ENCODE results near the gene MANEA.
A peak's percentile ranks its signal among the peaks of the same experiment; 100 is the strongest.
"Not testable (repeated sequence)": the region's sequence is repeated elsewhere in the genome, so short reads cannot be mapped to it uniquely, and the experiment has no call there.

The MANEA gene, protein sequence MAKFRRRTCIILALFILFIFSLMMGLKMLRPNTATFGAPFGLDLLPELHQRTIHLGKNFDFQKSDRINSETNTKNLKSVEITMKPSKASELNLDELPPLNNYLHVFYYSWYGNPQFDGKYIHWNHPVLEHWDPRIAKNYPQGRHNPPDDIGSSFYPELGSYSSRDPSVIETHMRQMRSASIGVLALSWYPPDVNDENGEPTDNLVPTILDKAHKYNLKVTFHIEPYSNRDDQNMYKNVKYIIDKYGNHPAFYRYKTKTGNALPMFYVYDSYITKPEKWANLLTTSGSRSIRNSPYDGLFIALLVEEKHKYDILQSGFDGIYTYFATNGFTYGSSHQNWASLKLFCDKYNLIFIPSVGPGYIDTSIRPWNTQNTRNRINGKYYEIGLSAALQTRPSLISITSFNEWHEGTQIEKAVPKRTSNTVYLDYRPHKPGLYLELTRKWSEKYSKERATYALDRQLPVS

DNA sequence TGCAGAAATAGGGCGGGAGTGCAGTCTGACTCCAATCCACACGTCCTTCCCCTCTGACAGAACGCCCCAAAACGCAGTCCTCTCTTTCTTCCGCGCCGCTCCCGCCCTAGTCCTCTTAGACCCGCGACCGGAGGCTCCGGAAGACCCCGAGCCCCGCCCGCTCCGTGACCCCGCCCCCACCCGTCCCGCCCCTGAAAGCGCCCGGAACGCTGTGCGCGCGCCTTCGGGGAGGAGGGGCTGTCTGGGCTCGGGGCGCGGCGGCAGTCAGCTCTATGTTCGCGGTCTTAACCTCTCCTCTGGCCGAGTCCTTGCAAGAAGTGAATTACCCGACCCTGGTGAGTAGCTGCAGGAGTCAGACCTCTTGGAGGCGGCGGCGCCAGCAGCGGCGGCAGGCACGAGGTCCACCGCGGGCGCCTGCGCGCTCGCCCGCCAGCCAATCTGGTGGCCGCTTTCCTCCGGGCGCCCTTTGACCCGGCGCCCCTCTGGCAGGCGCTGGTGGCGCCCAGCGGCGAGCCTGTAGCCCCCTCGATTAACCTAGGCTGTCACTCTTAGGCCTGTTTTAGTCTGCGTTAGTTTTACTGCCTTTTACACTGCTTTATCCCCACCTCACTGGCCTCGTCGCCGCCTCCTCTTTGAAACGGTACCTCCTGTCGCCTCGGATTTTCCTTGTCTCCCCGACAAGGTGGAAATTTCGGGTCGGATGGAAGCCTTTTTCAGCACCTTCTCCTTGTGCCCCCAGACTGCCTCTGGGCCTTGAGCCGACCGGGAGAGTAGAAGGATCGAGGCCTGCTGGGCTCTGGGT is at the start of gene MANEA:
Gene MANEA, plus strand, starts transcription at position 232 of the 802 bp plus-strand sequence. CDS start 8,905 bp downstream, outside the sequence.
- peak; percentile 95 for DNase-seq

DNA sequence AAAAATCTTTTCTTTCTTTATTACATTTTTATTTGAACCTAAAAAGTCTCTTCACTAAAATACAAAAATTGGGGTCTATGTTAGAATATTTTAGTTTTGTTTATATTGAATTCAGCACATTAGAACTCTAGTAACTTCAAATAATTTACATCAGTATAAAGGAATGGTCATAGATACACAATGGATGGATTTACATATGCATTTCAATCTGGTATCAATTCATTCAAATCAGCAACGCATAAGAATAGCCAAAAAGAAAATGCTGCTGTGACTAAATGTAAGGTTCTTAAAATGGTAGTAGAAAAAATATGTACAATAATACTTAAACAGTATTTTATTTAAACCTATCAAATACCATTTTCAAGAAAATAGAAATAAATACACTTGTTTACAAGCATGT is 47.6 kb upstream of the MANEA start:
- DNase-seq, result no peak

DNA sequence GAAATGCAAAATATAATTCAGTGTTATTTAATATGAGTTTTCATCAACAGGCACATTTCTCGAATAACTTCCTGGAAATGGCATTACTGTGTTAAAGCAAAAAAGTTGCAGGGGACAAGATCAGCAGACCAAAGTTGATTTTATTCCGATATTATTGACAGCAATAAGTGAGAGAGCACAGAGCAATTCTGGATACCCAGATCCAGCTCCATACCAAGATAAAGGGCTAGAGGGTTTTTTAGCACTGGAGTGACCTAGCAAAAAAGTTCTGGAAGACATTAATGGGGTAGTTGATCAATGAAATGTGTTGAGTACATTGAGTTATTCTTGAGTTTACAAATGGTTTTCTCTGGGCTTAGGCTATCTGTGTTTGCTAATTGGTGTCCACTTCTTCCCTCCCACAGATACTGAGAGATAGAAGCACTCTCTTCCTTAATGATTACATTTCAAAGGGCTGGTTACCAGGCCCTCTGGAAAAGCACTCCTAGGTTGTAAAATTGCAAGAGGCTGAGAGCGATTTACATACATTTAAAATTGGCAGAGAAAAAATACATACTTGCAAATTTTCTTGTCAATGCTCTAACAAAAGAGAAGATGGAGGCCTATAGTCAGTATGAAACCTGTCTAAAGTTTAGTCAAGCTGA is 47.0 kb upstream of the MANEA start:
- no peak for DNase-seq

DNA sequence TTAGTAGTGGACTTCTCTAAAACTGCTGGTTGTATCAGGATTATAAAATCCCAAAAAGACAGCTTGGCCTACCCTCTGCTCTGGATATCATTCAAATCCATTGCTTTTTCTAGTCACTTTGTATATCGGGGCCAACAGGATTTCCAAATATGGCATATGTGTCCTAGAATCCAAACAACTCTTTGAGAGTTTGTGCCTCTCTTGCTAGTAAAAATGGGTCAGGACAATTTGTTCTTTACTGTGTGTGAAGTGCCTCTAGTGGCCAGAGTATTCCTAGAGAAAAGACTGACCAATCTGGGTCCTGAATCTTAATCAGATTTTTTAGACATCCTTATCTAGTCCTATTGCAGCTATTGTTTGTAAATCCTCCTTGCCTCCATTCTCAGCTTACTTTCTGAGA is 33.5 kb upstream of the MANEA start:
- no peak for DNase-seq

DNA sequence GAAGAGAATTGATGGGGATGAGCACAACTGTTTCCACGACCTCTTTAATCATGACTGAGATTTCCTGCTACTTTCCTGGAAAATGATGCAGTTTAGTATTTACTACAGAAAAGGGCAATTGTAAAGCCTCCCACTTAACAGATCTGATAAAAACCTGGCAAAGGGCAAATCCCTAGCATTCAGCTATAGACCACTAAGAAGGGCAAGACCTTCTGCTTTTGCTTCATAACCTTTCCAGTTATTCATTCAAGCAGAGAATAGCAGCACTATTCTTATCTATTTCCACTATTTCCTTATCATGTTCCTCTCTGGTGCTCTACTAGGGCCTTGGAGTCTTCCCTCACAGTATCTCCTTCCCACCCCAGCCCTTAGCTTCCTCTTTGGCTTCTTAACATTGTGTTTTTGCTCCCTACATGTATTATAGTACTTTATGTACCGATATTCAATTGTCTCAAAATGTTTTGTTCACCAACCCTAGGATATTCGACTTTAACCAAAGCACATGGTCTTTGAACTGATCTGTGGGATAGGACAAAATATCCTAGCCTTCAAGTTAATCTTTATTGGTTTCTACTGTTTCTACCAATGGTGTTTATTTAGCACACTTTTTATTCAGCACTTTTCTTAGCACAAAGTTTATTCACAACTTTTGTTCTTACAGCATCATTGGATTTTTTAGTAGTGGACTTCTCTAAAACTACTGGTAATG is 32.7 kb upstream of the MANEA start:
- DNase-seq, result no peak

DNA sequence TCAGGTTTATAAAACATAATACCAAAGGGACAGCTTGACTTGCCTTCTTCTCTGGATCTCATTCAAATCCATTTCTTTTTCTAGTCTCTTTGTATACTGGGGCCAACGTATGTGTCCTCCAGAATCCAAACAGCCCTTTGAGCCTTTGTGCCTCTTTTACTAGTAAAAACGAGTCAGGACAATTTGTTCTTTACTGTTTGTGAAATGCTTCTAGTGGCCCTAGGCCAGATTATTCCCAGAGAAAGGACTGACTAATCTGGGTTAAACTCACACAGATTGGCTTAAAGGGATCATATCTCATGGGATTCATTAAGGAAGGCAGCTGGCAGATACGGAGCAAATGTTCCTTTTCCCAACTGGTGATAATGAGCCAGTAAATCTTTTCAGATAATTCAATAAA is 32.1 kb upstream of the MANEA start:
- peak; percentile 26 for DNase-seq

DNA sequence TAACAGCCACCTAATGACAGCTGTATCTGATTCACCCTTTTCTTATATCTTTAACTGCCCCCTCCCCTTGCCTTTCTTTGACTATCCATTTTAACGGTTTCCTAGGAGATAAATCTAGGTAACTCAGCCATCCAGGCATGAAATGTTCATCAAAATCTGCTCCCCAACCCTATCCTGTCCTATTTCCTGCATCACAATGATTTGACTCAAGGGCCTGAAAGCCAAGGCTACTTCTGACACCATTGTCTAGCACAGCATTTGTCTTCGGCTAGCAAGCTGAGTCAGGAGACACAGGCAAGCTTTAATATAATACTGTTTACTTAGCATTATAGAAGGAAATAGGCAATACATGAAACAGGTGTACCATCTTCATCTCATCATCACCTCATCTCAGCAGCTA is 31.6 kb upstream of the MANEA start:
- DNase-seq, result peak; percentile 47

DNA sequence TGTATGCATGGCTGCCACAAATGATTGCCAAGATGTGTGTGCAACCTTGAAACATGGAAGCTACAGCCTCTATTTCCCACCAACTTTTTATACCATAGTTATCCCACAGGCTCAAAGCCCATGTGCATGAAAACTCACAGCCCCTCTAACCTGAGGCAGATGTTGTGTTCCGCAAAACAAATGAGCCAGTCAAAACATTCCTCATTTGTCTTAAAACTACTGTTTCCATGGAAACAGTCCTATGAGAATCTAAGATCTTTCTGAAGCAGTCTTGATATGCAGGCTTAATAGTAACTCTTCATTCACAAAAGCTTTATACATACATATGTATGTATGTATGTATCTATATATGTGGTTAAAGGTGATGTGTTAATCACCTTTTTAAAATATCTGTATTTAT is 31.2 kb upstream of the MANEA start:
- peak; percentile 45 for DNase-seq

DNA sequence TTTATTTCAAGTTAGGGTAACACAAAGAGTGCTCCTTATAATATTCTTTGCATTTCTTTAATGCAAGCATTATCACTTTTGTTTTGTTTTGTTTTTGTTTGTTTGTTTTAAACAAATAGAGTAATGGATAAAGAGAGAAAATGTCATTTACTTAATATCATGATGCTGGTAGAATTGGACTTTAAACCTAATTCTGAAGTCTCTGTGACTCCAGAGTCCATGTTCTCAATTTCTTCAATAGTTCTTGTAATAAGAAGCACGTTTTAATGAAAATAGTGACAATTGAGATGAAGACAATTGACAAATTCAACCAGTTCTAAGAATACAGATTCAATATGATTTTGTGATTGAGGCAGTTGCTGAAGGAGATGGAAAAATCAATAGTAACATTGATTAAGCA is 30.3 kb upstream of the MANEA start:
- no peak for DNase-seq

DNA sequence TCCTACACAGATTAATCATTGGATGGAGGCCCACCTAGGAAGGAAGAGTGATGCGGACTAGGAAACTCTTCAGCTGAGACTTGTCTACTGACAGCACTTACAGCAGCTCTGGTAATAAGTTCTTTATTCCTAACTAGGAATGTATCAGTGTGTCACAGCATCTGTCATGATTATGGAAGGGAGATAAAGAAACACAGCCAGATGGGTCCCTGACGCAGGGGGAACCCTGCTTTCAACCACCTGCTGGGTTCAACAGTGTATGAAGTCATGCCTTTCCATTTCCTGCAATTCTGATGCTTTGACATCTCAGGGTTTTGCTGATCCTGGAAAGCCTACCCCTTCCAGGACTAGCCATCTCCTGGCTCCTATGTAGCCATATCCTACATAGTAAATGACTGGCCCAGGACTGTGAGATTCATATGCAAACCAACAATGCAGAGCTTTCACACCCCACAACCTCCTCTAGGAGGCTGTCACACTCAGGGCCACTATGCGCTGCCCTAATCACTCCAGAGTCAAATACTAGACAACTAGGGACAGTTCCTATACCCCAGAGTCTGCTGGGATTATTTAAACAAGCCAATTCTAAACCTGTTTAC is 29.0 kb upstream of the MANEA start:
- DNase-seq, result peak; percentile 53

DNA sequence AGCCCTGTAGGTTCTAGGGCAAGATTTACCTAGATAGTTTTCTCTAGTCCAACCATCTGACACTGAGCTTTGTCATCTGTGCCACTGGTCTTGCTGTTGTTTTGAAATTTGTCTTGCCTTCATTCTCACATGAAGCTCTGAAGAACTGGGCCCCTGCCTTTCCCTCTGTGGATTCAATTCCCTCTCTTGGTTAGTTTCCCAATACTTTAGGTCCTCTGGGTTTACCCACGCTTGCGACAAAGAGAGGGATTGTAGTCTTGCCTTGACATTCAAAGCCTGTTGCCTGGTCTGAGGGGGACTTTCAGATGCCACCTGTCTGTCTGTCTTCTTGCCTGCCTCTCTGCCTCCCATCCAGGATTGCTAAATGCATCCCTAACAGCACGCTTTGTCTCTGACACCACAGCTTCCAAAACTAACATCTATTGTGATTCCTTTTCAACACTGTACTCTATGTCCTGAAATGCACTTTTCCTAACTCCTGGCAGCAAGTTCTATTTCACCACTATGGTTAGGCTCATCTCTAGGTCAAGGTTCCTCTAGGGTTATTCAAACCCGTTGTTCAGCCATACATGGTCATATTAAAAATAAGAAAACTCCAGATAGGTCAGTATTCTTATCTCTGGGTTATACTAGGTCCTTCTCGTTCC is 25.5 kb upstream of the MANEA start:
- DNase-seq, result no peak

DNA sequence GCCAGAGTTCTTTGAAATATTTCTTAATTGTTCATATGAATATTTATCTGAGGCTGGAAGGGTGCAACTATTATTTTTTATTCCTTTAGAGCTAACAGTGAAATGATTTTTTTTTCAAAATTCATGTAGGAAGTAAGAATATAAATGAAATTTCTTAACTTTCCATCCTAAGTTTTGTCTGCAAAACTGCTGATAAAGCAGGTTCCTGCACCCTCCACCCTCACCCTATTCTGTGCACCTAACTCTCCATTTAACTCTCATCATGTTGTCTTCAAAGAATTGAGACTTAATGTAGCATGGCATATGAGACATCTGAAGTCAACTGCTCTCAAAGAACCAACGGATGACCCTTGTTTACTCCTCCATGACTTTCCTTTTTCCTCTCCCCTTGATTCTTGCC is 23.5 kb upstream of the MANEA start:
- no peak for DNase-seq

DNA sequence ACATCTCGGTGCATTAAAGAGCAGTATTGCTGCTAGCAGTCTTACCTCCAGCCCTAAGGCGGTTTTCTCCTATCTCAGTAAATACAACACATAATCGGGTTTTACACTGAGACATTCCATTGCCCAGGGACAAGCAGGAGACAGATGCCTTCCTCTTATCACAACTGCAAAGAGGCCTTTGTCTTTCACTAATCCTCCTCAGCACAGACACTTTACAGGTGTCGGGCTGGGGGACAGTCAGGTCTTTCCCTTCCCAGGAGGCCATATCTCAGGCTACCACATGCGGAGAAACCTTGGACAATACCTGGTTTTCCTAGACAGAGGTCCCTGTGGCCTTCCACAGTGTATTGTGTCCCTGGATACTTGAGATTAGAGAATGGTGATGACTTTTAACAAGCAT is 16.4 kb upstream of the MANEA start:
- not testable (repeated sequence) for DNase-seq

DNA sequence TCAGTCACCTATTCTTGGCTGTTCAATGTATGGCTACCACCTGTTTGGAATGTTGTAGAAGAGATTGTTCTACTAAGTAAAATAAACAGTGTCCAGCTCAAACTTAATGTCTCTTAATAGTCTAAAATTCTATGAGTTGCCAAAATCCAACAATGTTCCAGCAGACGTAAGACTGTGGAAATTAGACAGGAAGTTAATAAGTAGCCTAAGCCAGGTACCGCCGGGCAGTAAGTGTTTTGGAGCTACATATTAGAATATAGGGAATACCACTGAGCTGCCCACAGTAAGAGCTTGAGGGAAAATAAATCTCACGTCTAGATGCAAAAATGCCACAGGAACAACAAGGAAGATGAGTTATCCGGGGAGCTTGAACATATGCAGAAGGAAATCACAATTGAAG is 7.8 kb upstream of the MANEA start:
- DNase-seq, result no peak

DNA sequence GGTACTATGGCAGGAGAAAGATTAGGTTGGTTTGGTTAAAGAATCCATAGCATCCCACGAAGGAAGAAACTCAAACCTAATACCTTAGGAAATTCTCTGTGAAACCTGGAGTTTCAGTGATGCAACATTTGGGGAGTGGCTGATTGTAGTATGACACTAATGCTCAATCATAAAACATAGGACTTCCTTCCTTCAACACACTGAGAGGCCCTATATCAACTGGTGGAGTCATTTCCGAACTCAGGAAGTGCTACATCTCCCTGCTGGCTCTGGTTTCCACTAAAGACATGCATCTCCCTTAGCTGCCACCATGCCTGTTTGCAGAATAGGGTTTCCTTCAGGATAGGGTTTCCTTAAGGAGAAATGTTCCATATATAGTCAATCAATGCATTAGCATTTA is 5.2 kb upstream of the MANEA start:
- no peak for DNase-seq

DNA sequence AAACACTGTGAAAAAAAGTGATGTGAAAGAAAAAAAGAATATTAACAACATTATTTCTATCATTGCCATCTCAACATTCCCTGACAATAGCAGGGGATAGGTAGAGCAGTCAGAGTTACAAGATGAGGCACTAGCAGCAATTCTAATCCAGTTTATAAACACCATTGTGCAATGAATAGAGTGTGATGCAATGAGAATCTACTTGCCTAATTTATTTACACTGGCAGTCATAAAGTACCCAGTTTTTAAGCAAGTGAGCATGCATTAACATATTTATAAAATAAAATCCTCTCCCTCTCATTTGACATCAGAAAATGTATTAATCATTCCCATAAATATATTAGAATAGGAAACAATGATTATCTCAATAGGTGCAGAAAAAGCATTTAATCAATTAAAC is 2.5 kb upstream of the MANEA start:
- no peak for DNase-seq

DNA sequence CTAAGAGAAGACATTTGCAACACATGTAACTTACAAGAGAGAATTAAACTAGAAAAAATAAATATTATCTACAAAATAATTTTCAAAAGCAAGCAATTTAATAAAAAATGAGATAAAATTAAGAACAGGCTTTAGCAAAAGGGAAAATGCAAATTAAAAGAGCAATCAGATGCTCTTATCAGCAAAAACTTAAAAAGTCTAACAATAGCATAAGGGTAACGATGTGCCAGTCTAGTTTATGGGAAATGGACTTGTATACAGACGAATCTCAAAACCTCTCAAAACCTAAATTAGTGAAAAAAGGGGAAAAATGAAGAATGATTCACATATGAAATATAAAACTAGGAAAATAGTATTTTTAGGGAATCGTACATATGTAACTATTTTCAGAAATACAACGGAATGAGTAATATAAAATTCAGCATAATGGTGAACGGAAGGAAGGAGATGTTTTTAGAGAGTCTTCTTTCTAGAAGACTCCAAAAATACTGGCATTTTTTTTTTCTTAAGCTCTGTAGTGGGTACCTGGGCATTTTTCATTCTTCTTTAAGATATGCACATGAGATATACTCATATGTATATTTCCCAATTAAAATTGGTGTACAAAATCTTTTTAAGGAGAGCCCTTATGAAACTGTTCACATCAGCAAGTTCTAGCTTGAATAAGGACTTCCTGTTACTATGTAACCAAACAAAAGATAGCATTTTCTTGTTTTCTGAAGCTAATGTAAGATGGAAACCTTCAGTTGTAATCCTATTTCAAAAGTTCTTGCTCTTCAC is 927 bp upstream of the MANEA start:
- no peak for DNase-seq

DNA sequence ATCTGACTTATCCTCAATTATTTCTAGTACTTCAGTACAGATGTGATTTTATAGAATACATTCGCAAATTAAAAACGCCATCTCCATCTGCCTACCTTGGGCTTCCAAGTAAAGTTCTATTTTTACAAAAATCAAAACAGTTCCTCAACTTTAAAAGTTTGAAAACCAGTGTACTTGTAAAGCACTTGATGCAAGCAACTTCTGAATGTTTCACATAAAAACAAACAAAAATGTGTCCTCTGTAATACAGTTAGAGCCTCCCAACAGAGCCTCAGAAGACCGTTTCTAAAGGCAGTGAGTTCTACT is 384 bp upstream of the MANEA start:
- DNase-seq, result no peak

DNA sequence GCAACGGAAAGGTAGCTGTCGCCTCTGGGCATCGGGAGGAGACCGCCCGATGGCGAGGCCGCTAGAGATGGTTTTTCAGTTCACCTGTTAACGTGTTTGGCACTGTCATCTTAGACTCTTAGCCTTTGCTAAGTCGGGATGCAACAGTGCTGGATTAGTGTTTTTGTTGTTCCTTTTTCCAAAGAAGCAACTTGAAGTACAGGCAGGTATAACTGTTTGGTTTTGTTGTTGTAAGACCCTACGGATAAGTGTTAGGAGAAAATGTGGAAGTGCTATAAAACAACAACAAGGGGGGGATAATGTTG is 723 bp downstream of the MANEA start:
- no peak for DNase-seq

DNA sequence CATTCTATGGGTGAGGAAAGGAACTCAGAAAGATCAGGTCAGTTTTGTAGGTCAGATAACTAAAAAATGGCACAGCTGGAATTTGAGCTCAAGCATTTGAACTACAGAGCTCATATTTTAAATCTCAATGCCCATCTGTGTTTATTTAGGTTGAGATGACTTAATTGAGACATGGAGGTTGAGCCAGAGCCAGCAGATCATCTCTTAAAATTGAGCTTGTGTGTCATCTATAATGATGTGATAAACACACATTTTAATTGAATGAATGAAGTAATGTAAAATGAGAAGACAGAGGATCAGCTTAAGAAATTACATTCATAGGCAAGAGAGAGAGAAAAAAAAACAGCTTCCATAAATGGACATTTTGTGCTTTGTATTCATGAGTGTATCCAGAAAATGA is 3.7 kb downstream of the MANEA start:
- no peak for DNase-seq

DNA sequence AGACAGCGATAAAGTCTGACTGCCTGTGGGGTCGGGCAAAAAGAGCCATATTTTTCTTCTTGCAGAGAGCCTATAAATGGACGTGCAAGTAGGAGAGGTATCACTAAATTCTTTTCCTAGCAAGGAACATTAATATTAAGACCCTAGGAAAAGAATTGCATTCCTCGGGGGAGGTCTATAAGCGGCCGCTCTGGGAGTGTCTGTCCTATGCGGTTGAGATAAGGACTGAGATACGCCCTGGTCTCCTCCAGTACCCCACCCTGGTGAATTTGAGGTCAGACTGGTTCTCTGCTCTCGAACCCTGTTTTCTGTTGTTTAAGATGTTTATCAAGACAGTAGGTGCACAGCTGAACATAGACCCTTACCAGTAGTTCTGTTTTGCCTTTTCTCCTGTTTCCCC is 6.9 kb downstream of the MANEA start:
- not testable (repeated sequence) for DNase-seq

DNA sequence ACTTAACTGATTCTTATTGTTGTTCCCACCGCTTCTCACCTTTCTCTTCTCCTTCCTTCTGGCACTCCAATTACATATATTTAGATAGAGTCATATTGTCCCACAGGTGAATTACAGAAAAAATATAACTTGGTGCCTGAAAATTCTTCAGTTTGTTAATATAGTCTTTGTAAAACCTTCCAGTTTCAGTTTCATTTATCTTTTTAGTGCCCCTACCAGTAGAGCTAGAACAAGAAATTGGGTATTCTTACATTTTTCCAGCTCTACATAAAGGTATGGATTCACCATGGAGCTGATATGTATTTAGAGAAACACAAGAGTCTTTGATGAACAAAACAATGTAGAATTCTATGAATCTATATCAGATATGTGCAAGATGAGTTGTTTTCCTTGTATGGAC is 10.7 kb downstream of the MANEA start:
- DNase-seq, result no peak

All from eye (tissue), 1 donor.